Measurements from ENCODE around the gene AARSD1. TPM values are rescaled to one million over a fixed set of nuclear protein-coding genes. Genes with fewer than 3 reads are reported as not detected.
"Not testable (repeated sequence)": the region's sequence is repeated elsewhere in the genome, so short reads cannot be mapped to it uniquely, and the experiment has no call there.

The AARSD1 gene
- total and polyA plus RNA-seq, 2 donors (not counting 1 experiment from before 2014, with no cell fraction given), result 56.5 to 60.0 TPM

DNA sequence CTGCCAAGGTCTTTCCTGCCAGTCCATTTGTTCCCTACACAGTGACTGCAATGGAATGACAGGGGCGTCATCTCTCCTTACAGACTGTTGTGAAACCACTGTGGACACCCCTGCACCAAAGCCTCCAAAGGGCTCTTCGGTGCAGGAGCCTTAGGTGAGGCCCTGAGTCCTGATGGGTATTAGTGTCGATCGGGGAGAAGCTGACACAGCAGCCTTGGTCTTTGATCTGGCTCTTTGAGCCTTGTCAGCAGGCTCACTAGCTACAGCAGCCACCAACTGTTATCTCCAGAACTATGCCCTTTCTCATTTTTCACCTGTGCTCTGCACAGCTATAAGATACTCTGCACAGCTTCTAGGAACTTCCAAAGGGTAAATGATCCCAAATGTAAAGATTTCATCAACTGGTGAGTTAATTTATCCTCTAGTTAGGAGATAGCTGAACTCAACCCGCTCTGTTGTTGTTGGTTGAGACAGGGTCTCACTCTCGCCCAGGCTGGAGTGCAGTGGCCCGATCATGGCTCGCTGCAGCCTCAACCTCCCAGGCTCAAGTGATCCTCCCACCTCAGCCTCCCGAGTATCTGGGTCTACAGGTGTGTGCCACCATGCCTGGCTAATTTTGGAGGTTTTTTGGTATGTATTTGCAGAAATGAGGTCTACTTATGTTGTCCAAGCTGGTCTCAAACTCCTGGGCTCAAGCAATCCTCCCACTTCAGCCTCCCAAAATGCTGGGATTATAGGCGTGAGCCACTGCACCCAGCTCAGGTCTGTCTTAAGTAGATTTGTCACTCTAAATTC, 44.0 kb downstream of the AARSD1 start:
- POLR2A ChIA-PET, result no interaction called here
- Histone ChIP-seq H3K4me3 (ENCODE audit: control extremely low read depth in 1 of 5, extremely low read depth in 1 of 5, insufficient read depth in 1 of 5, low read depth in 2 of 5, low read length in 4 of 5) (no peak overlapping the region), H3K4me1 (ENCODE audit: control insufficient read depth in 2 of 2, insufficient read depth in 2 of 2, low read length in 2 of 2) (no peaks in the 10 kb centered on the region), H3K79me2 (ENCODE audit: control insufficient read depth, insufficient read depth, low read length) (no peaks in the 10 kb centered on the region), H2AFZ (ENCODE audit: insufficient read depth, low read depth, low read length, poor library complexity, severe bottlenecking) (no peak overlapping the region), H3K36me3 (replicated peaks in 1 of 2; ENCODE audit: control extremely low read depth in 1 of 2, control insufficient read depth in 1 of 2, extremely low read depth in 1 of 2, insufficient read depth in 2 of 2, low read length in 1 of 2) (no peaks in the 10 kb centered on the region), H3K27me3 (replicated peaks in 1 of 4; ENCODE audit: control extremely low read depth in 1 of 4, control insufficient read depth in 3 of 4, insufficient read depth in 4 of 4, low read length in 3 of 4) (no peaks in the 10 kb centered on the region), H3K4me2 (replicated peaks; ENCODE audit: low read depth, low read length, poor library complexity, severe bottlenecking) (no peak overlapping the region), H4K20me1 (ENCODE audit: control insufficient read depth, insufficient read depth, low read length, poor library complexity, severe bottlenecking) (no peaks in the 10 kb centered on the region), H3K9ac (ENCODE audit: low read length) (no peak overlapping the region), H3K9me3 (ENCODE audit: control extremely low read depth in 1 of 3, control insufficient read depth in 2 of 3, insufficient read depth in 1 of 3, low read length in 2 of 3) (no peaks in the 10 kb centered on the region), H3K27ac (ENCODE audit: low read length in 2 of 2) (no peak overlapping the region)
- ATAC-seq (ENCODE audit: low read depth) (no peak), DNase-seq (no peak)
- H3K27me3 Mint-ChIP-seq, result peaks cover 11% of the 10 kb centered on the region
- CTCF ChIA-PET, result interaction anchor here (1.0 kb wide), 1 partner anchor 10 kb away, joined by 3 read pairs; no protein-coding TSS in a partner anchor
- intact Hi-C loops (cut with micrococcal nuclease), result no loop called here
- no peak overlapping the region for H3K4me3 Mint-ChIP-seq
- no peaks in the 10 kb centered on the region for H3K9me3 Mint-ChIP-seq (ENCODE audit: insufficient read depth)
- no peaks in the 10 kb centered on the region for H3K4me1 Mint-ChIP-seq
- no peak overlapping the region for H3K27ac Mint-ChIP-seq
- no peak for TF ChIP-seq EZH2 (IDR thresholded peaks at IDR 0.05; ENCODE audit: borderline replicate concordance, insufficient read depth, low read depth, low read length, poor library complexity, severe bottlenecking)
- TF ChIP-seq, protein P1, sequence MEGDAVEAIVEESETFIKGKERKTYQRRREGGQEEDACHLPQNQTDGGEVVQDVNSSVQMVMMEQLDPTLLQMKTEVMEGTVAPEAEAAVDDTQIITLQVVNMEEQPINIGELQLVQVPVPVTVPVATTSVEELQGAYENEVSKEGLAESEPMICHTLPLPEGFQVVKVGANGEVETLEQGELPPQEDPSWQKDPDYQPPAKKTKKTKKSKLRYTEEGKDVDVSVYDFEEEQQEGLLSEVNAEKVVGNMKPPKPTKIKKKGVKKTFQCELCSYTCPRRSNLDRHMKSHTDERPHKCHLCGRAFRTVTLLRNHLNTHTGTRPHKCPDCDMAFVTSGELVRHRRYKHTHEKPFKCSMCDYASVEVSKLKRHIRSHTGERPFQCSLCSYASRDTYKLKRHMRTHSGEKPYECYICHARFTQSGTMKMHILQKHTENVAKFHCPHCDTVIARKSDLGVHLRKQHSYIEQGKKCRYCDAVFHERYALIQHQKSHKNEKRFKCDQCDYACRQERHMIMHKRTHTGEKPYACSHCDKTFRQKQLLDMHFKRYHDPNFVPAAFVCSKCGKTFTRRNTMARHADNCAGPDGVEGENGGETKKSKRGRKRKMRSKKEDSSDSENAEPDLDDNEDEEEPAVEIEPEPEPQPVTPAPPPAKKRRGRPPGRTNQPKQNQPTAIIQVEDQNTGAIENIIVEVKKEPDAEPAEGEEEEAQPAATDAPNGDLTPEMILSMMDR (IDR thresholded peaks at IDR 0.05), result no peak
- WGBS (ENCODE audit: insufficient coverage), result 96% methylated on average over 5 of the region's 10 CpGs

DNA sequence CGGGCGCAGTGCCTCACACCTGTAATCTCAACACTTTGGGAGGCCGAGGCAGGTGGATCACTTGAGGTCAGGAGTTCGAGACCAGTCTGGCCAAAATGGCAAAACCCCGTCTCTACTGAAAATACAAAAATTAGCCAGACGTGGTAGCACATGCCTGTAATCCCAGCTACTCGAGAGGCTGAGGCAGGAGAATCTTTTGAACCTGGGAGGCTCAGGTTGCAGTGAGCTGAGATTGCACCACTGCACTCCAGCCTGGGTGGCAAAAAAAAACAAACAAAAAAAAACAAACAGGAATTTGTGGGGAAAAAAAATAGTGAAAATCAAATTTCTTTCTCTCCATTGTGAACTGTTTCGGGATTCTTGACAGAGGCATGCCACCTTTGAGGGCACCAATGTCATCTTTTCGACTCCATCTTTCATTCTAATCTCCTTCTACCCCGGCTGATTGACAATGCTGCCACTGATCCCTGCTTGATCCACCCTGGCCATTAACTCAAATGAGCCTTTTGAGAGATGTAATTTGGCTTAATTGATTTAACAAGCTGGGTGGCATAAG, 44.7 kb downstream of the AARSD1 start:
- POLR2A ChIA-PET; H3K9ac ChIP-seq (ENCODE audit: low read length); H3K27me3 ChIP-seq (replicated peaks in 1 of 4; ENCODE audit: control extremely low read depth in 1 of 4, control insufficient read depth in 3 of 4, insufficient read depth in 4 of 4, low read length in 3 of 4); H3K79me2 ChIP-seq (ENCODE audit: control insufficient read depth, insufficient read depth, low read length); ATAC-seq (ENCODE audit: low read depth); H3K9me3 ChIP-seq (ENCODE audit: control extremely low read depth in 1 of 3, control insufficient read depth in 2 of 3, insufficient read depth in 1 of 3, low read length in 2 of 3); CTCF ChIA-PET; H3K4me2 ChIP-seq (replicated peaks; ENCODE audit: low read depth, low read length, poor library complexity, severe bottlenecking); H3K4me1 ChIP-seq (ENCODE audit: control insufficient read depth in 2 of 2, insufficient read depth in 2 of 2, low read length in 2 of 2); H3K4me3 Mint-ChIP-seq; H3K9me3 Mint-ChIP-seq (ENCODE audit: insufficient read depth); H3K4me1 Mint-ChIP-seq; DNase-seq; H3K27ac Mint-ChIP-seq; H3K4me3 ChIP-seq (ENCODE audit: control extremely low read depth in 1 of 5, extremely low read depth in 1 of 5, insufficient read depth in 1 of 5, low read depth in 2 of 5, low read length in 4 of 5); intact Hi-C loops (cut with micrococcal nuclease); H2AFZ ChIP-seq (ENCODE audit: insufficient read depth, low read depth, low read length, poor library complexity, severe bottlenecking); H4K20me1 ChIP-seq (ENCODE audit: control insufficient read depth, insufficient read depth, low read length, poor library complexity, severe bottlenecking); H3K27ac ChIP-seq (ENCODE audit: low read length in 2 of 2); H3K36me3 ChIP-seq (replicated peaks in 1 of 2; ENCODE audit: control extremely low read depth in 1 of 2, control insufficient read depth in 1 of 2, extremely low read depth in 1 of 2, insufficient read depth in 2 of 2, low read length in 1 of 2): not testable (repeated sequence)
- 95% methylated on average over 8 of the region's 10 CpGs for WGBS (ENCODE audit: insufficient coverage)
- peaks cover 11% of the 10 kb centered on the region for H3K27me3 Mint-ChIP-seq

All from B cell (primary cell).